NT2/D1 (cell line): ENCODE measurements around the gene CCR7.

Source experiments
- SUZ12 ChIP-seq: IDR thresholded peaks from 2 replicates; pipeline ENCODE4 v1.6.1; 2011; ENCODE audit not compliant: insufficient read length, insufficient read depth; ENCODE audit errors: extremely low read depth
- YY1 ChIP-seq: IDR thresholded peaks from 2 replicates; pipeline ENCODE4 v1.6.1; 2011; ENCODE audit not compliant: insufficient read length, insufficient read depth
- ZNF274 ChIP-seq: IDR thresholded peaks from 2 replicates; pipeline ENCODE4 v1.6.1; 2011; ENCODE audit warnings: mild to moderate bottlenecking, low read depth, low read length

DNA sequence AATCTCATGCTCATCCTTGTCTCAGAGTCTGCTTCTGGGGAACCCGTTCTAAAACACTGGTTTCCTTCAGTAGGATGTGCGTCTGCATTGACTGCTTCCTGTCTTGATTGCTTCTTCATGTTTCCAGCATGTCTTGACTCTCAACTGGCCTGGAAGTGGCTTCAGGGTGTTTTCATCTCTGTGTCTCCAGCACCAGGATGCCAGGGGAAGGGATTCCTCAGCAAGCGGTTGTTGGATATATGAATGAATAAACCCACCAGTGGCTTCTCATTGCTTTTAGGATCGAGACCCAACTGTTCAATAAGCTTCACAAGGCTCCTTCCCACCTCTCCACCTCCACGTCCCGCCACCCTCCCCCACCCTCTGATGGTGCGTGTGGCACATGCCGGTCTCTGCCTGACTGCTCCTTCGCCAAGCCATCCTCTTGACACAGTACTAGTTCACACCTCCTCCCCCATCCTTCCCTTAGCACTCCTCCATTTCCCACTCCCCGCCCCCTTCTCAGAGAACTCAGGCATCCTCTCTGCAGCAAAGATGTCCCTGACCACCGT is 49.7 kb downstream of the CCR7 start:
- TF ChIP-seq ZNF274 (no peak), YY1 (no peak), SUZ12 (no peak)
